ENCODE results near the gene CLIP2.

DNA sequence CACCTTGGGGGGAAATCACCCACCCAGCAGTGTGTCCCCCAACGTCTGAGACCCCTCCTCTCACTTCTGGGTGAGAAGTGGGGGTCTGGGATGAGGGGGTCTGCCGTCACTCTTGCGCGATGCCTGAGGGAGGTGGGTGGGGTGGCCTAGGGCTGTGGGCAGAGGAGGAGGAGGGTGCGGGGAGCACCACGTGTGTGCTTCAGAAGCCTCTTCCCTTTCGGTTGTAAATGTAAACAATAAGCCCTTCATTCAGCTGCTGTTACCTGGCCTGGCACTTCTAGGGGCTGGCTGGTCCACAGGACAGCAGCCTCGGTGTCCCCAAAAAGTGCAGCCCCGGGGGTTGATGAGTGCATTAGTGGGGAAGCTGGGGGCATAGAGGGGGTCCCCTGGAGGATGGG, 1.3 kb downstream of the CLIP2 start:
- TF ChIP-seq, protein P1, sequence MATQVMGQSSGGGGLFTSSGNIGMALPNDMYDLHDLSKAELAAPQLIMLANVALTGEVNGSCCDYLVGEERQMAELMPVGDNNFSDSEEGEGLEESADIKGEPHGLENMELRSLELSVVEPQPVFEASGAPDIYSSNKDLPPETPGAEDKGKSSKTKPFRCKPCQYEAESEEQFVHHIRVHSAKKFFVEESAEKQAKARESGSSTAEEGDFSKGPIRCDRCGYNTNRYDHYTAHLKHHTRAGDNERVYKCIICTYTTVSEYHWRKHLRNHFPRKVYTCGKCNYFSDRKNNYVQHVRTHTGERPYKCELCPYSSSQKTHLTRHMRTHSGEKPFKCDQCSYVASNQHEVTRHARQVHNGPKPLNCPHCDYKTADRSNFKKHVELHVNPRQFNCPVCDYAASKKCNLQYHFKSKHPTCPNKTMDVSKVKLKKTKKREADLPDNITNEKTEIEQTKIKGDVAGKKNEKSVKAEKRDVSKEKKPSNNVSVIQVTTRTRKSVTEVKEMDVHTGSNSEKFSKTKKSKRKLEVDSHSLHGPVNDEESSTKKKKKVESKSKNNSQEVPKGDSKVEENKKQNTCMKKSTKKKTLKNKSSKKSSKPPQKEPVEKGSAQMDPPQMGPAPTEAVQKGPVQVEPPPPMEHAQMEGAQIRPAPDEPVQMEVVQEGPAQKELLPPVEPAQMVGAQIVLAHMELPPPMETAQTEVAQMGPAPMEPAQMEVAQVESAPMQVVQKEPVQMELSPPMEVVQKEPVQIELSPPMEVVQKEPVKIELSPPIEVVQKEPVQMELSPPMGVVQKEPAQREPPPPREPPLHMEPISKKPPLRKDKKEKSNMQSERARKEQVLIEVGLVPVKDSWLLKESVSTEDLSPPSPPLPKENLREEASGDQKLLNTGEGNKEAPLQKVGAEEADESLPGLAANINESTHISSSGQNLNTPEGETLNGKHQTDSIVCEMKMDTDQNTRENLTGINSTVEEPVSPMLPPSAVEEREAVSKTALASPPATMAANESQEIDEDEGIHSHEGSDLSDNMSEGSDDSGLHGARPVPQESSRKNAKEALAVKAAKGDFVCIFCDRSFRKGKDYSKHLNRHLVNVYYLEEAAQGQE (IDR thresholded peaks at IDR 0.05; ENCODE audit: low read depth), result no peak
- no peak for TF ChIP-seq RAD21 (IDR thresholded peaks at IDR 0.05; ENCODE audit: low read depth)
- TF ChIP-seq TAF1 (IDR thresholded peaks at IDR 0.05; ENCODE audit: low read depth), result no peak
- TF ChIP-seq FOXM1 (IDR thresholded peaks at IDR 0.05; ENCODE audit: borderline replicate concordance, low read depth), result no peak
